HepG2 (cell line): Measurements from ENCODE around the gene MAJIN. TPM values are rescaled to one million over a fixed set of nuclear protein-coding genes. Genes with fewer than 3 reads are reported as not detected.

Source experiments
- ARID2 ChIP-seq: sonication (generic); formaldehyde crosslinking; IDR thresholded peaks from 2 replicates; pipeline ENCODE4 v1.8.1; 2022; ENCODE audit warnings: mild to moderate bottlenecking, missing genetic modification reagents, borderline replicate concordance
- ASH2L ChIP-seq: fragments of 300-600, 200-600 bp; sonication (generic); IDR thresholded peaks from 2 replicates; pipeline ENCODE4 v1.7.0; 2017; ENCODE audit warnings: low read depth, mild to moderate bottlenecking, moderate library complexity, mixed read lengths, low read length; ENCODE audit not compliant: insufficient read length
- CENPBD1 ChIP-seq: sonication (generic); formaldehyde crosslinking; IDR thresholded peaks from 2 replicates; pipeline ENCODE4 v1.8.0; 2022; ENCODE audit warnings: missing genetic modification reagents, low read depth, mild to moderate bottlenecking, borderline replicate concordance
- GTF3A ChIP-seq: sonication (generic); formaldehyde crosslinking; conservative IDR thresholded peaks from 2 replicates; pipeline ENCODE4 v1.4.0; 2020; ENCODE audit warnings: mild to moderate bottlenecking, missing genetic modification reagents
- MYNN ChIP-seq: sonication (generic); formaldehyde crosslinking; IDR thresholded peaks from 2 replicates; pipeline ENCODE4 v1.4.0; 2020; ENCODE audit warnings: mild to moderate bottlenecking, low read depth, missing genetic modification reagents
- NCOA2 ChIP-seq: sonication (generic); formaldehyde crosslinking; IDR thresholded peaks from 2 replicates; pipeline ENCODE4 v1.8.0; 2022; ENCODE audit warnings: inconsistent platforms
- NFRKB ChIP-seq: fragments of 450-650 bp; IDR thresholded peaks from 2 replicates; pipeline ENCODE4 v1.6.1; 2017
- PHF21A ChIP-seq: sonication (generic); formaldehyde crosslinking; IDR thresholded peaks from 2 replicates; pipeline ENCODE4 v1.5.0; 2020; ENCODE audit warnings: mild to moderate bottlenecking, missing genetic modification reagents
- RAD21 ChIP-seq: fragments of 450-650 bp; formaldehyde crosslinking; IDR thresholded peaks from 2 replicates; pipeline ENCODE4 v1.5.0; 2020; ENCODE audit warnings: mild to moderate bottlenecking
- RARG ChIP-seq: sonication (generic); formaldehyde crosslinking; IDR thresholded peaks from 2 replicates; pipeline ENCODE4 v1.4.0; 2020; ENCODE audit warnings: low read depth, mild to moderate bottlenecking, missing genetic modification reagents
- SRSF9 ChIP-seq: fragments of 200-400 bp; formaldehyde crosslinking; IDR thresholded peaks from 2 replicates; pipeline ENCODE4 v1.6.1; 2018; ENCODE audit warnings: borderline replicate concordance, mild to moderate bottlenecking, low read depth, low read length; ENCODE audit not compliant: insufficient read depth, poor library complexity, severe bottlenecking
- TCF7L2 ChIP-seq: IDR thresholded peaks from 2 replicates; pipeline ENCODE4 v1.6.1; 2011; ENCODE audit warnings: mild to moderate bottlenecking, low read depth, low read length, moderate library complexity
- ZFP41 ChIP-seq: sonication (generic); formaldehyde crosslinking; IDR thresholded peaks from 2 replicates; pipeline ENCODE4 v1.4.0; 2020; ENCODE audit warnings: mild to moderate bottlenecking, missing genetic modification reagents, borderline replicate concordance
- ZIK1 ChIP-seq: sonication (generic); formaldehyde crosslinking; IDR thresholded peaks from 2 replicates; pipeline ENCODE4 v1.5.0; 2020; ENCODE audit warnings: mild to moderate bottlenecking, low read depth, missing genetic modification reagents, borderline replicate concordance
- ZNF234 ChIP-seq: sonication (generic); formaldehyde crosslinking; conservative IDR thresholded peaks from 2 replicates; pipeline ENCODE4 v1.5.1; 2020; ENCODE audit warnings: mild to moderate bottlenecking, missing genetic modification reagents
- ZNF383 ChIP-seq: sonication (generic); formaldehyde crosslinking; IDR thresholded peaks from 2 replicates; pipeline ENCODE4 v1.4.0; 2020; ENCODE audit warnings: missing genetic modification reagents, mild to moderate bottlenecking, borderline replicate concordance
- ZNF414 ChIP-seq: sonication (generic); formaldehyde crosslinking; IDR thresholded peaks from 2 replicates; pipeline ENCODE4 v1.5.0; 2020; ENCODE audit warnings: missing genetic modification reagents
- ZNF550 ChIP-seq: sonication (generic); formaldehyde crosslinking; IDR thresholded peaks from 2 replicates; pipeline ENCODE4 v1.4.0; 2020; ENCODE audit warnings: mild to moderate bottlenecking, missing genetic modification reagents, borderline replicate concordance
- ZNF556 ChIP-seq: sonication (generic); formaldehyde crosslinking; IDR thresholded peaks from 2 replicates; pipeline ENCODE4 v1.4.0; 2020; ENCODE audit warnings: mild to moderate bottlenecking, missing genetic modification reagents, borderline replicate concordance
- ZNF563 ChIP-seq: sonication (generic); formaldehyde crosslinking; IDR thresholded peaks from 2 replicates; pipeline ENCODE4 v1.8.0; 2022; ENCODE audit warnings: mild to moderate bottlenecking, moderate library complexity, missing genetic modification reagents
- ZNF614 ChIP-seq: IDR thresholded peaks from 2 replicates; pipeline ENCODE4 v1.6.1; 2018; ENCODE audit warnings: missing biosample characterization, missing genetic modification reagents, inconsistent platforms, borderline replicate concordance
- ZNF777 ChIP-seq: sonication (generic); formaldehyde crosslinking; IDR thresholded peaks from 2 replicates; pipeline ENCODE4 v1.4.0; 2020; ENCODE audit warnings: missing genetic modification reagents
- polyA plus RNA-seq, 8 experiments: library from polyadenylated mRNA; depleted of rRNA in 3 of 8; stranded (reverse) in 7 of 8; unstranded in 1 of 8; fragments of >200 nt; fragmentation: Illumina TruSeq in 4 of 8; extraction: Trizol in 4 of 8; gene quantifications; 2 replicates each; pipeline versions ENCODE4 v1.2.1 to v1.2.3, GENCODE V29; 2011 to 2016; ENCODE audit warnings: low read depth in 4 of 8, missing spikeins in 1 of 8, mixed read lengths in 1 of 8; ENCODE audit not compliant: insufficient read depth in 1 of 8
- total RNA-seq, 5 experiments: library from RNA; depleted of rRNA; stranded (reverse); fragments of >200 nt; fragmentation: Illumina TruSeq; extraction: Trizol; gene quantifications; 2 replicates each; pipeline ENCODE4 v1.2.3, GENCODE V29; 2016; ENCODE audit warnings: low read depth in 1 of 5
- TF ChIP-seq, protein P1 (sequence below): sonication (generic); formaldehyde crosslinking; conservative IDR thresholded peaks from 2 replicates; pipeline ENCODE4 v1.8.0; 2022; ENCODE audit warnings: missing genetic modification reagents
- TF ChIP-seq, protein P2 (sequence below): sonication (generic); formaldehyde crosslinking; IDR thresholded peaks from 2 replicates; pipeline ENCODE4 v1.4.0; 2020; ENCODE audit warnings: missing genetic modification reagents

The MAJIN gene
- total and polyA plus RNA-seq, 2 of the 13 experiments (the other 11 are each of a cell fraction or from before 2014, with no cell fraction given), result not detected

DNA sequence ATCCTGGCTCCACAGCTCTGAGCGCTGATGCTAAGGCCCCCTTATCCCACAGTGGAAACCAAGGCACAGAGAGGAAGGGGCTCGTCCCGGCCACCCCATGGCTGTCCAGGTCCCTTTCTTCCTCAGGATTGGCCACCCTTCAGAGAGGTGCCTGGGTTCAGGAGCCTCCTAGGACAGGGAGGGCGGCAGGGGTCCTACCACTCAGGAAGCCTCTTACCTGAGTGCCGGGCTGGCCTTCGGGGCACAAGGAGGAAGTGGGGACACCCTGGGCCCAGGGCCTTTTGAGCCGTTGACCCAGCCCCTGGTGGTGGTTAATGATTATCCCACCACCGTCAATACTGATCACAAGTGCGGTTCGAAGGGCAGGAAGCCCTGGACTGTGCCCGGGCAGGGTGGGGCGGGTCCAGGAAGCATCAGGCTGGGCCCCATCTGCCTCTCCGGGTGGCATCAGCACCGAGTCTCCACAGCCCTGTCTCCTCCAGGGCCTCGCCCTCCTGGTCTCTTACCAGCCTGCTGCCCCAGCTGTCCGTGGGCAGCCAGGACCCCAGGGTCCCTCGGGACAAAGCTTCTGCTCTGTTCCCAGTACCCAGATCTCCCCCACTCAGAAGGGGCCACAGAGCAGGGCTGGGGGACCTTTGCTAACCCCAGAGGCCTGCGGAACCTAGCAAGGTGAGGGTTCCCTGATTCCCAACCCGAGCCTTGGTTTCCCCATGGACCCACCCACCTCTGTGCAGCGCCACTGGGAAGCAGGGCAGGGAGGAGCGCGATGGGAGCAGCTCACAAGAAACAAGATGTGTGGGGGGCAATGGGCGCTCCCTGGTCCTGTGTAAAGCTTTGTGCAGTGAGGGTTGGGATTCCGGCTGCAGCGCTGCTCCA is 78.5 kb downstream of the MAJIN start (continued):
- TF ChIP-seq ASH2L (no peak), ZFP41 (no peak), SRSF9 (no peak), ZNF234 (CRISPR knock-in tag) (no peak), ZNF550 (CRISPR knock-in tag) (0 out of 2 replicates have a peak, but pooled peaks have one; percentile 47), ZNF777 (CRISPR knock-in tag) (no peak; the same call in 1 of the 2 replicates), TCF7L2 (no peak), ZNF556 (peak; percentile 78; the same call in 1 of the 2 replicates), RAD21 (CRISPR knock-in tag) (peak; percentile 26), ZNF563 (CRISPR knock-in tag) (no peak), CENPBD1 (CRISPR knock-in tag) (no peak), NCOA2 (CRISPR knock-in tag) (peak; percentile 77; the same call in 1 of the 2 replicates), ZNF614 (CRISPR knock-in tag) (peak; percentile 47; the same call in 1 of the 2 replicates), GTF3A (0 out of 2 replicates have a peak, but pooled peaks have one; percentile 86), RARG (CRISPR knock-in tag) (no peak), MYNN (CRISPR knock-in tag) (no peak), ZNF414 (CRISPR knock-in tag) (peak; percentile 27; the same call in 1 of the 2 replicates), NFRKB (no peak), ZIK1 (peak; percentile 81), PHF21A (CRISPR knock-in tag) (no peak), ZNF383 (peak; percentile 84; the same call in 1 of the 2 replicates), ARID2 (CRISPR knock-in tag) (no peak)
- TF ChIP-seq, protein P1, sequence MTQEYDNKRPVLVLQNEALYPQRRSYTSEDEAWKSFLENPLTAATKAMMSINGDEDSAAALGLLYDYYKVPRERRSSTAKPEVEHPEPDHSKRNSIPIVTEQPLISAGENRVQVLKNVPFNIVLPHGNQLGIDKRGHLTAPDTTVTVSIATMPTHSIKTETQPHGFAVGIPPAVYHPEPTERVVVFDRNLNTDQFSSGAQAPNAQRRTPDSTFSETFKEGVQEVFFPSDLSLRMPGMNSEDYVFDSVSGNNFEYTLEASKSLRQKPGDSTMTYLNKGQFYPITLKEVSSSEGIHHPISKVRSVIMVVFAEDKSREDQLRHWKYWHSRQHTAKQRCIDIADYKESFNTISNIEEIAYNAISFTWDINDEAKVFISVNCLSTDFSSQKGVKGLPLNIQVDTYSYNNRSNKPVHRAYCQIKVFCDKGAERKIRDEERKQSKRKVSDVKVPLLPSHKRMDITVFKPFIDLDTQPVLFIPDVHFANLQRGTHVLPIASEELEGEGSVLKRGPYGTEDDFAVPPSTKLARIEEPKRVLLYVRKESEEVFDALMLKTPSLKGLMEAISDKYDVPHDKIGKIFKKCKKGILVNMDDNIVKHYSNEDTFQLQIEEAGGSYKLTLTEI (CRISPR knock-in tag), result no peak
- TF ChIP-seq, protein P2, sequence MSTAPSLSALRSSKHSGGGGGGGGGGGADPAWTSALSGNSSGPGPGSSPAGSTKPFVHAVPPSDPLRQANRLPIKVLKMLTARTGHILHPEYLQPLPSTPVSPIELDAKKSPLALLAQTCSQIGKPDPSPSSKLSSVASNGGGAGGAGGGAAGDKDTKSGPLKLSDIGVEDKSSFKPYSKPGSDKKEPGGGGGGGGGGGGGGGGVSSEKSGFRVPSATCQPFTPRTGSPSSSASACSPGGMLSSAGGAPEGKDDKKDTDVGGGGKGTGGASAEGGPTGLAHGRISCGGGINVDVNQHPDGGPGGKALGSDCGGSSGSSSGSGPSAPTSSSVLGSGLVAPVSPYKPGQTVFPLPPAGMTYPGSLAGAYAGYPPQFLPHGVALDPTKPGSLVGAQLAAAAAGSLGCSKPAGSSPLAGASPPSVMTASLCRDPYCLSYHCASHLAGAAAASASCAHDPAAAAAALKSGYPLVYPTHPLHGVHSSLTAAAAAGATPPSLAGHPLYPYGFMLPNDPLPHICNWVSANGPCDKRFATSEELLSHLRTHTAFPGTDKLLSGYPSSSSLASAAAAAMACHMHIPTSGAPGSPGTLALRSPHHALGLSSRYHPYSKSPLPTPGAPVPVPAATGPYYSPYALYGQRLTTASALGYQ, result no peak
